DOHH2 (cell line): Measurements from ENCODE around the gene AGBL1.

Experiments
- H3F3A ChIP-seq: fragments of 200-600 bp; sonication (generic), shearing (Covaris generic); 2 replicates; pipeline ENCODE4 v1.6.0; 2016; ENCODE audit warnings: antibody characterized with exemption, mild to moderate bottlenecking; ENCODE audit not compliant: control insufficient read depth, insufficient read depth
- H3K27ac ChIP-seq: fragments of 200-600 bp; sonication (generic); 2 replicates; pipeline ENCODE4 v1.5.1; 2014; ENCODE audit warnings: low read depth, mild to moderate bottlenecking, low read length, moderate library complexity
- H3K27me3 ChIP-seq: fragments of 200-600 bp; sonication (generic); 2 replicates; pipeline ENCODE4 v1.6.1; 2014; ENCODE audit warnings: mild to moderate bottlenecking, low read length, mixed read lengths; ENCODE audit not compliant: control insufficient read depth
- H3K36me3 ChIP-seq: fragments of 200-600 bp; sonication (generic); 2 replicates; pipeline ENCODE4 v1.6.1; 2014; ENCODE audit warnings: mild to moderate bottlenecking, low read length, moderate library complexity, mixed read lengths; ENCODE audit not compliant: control insufficient read depth
- H3K4me1 ChIP-seq: fragments of 200-600 bp; sonication (generic); 2 replicates; pipeline ENCODE4 v1.6.1; 2014; ENCODE audit warnings: mild to moderate bottlenecking, low read length, mixed read lengths; ENCODE audit not compliant: control insufficient read depth
- H3K4me2 ChIP-seq: fragments of 200-600 bp; sonication (generic); 2 replicates; pipeline ENCODE4 v1.6.0; 2014; ENCODE audit warnings: mild to moderate bottlenecking, low read length, moderate library complexity
- H3K4me3 ChIP-seq: fragments of 200-600 bp; sonication (generic); 2 replicates; pipeline ENCODE4 v1.5.1; 2014; ENCODE audit warnings: mild to moderate bottlenecking, low read length, mixed read lengths
- H3K79me2 ChIP-seq: fragments of 200-600 bp; sonication (generic); 2 replicates; pipeline ENCODE4 v1.6.1; 2014; ENCODE audit warnings: mild to moderate bottlenecking, low read length, mixed read lengths; ENCODE audit not compliant: control insufficient read depth
- H3K9me2 ChIP-seq: fragments of 200-600 bp; sonication (generic); replicated peaks from 2 replicates; pipeline ENCODE4 v1.6.1; 2014; ENCODE audit warnings: mild to moderate bottlenecking, low read length, mixed read lengths; ENCODE audit not compliant: control insufficient read depth
- H3K9me3 ChIP-seq: fragments of 200-600 bp; sonication (generic); 2 replicates; pipeline ENCODE4 v1.6.1; 2014; ENCODE audit warnings: antibody characterized with exemption, low read length, mixed read lengths; ENCODE audit not compliant: control insufficient read depth, insufficient read depth
- H4K20me1 ChIP-seq: fragments of 200-600 bp; sonication (generic); 2 replicates; pipeline ENCODE4 v1.6.0; 2014; ENCODE audit warnings: low read depth, mild to moderate bottlenecking, antibody characterized with exemption, low read length, moderate library complexity; ENCODE audit not compliant: control insufficient read depth, insufficient read depth
- EZH2phosphoT487 ChIP-seq: fragments of 200-600 bp; sonication (generic); IDR thresholded peaks from 2 replicates; pipeline ENCODE4 v1.6.1; 2017; ENCODE audit warnings: borderline replicate concordance, mild to moderate bottlenecking, antibody characterized with exemption, low read length, moderate library complexity, mixed read lengths
- TF ChIP-seq, protein P1 (sequence below): fragments of 200-600 bp; sonication (generic); IDR thresholded peaks from one replicate; pipeline ENCODE4 v1.5.1; 2014; ENCODE audit warnings: antibody characterized with exemption, mild to moderate bottlenecking, low read depth, low read length; ENCODE audit not compliant: poor library complexity, severe bottlenecking

The AGBL1 gene

DNA sequence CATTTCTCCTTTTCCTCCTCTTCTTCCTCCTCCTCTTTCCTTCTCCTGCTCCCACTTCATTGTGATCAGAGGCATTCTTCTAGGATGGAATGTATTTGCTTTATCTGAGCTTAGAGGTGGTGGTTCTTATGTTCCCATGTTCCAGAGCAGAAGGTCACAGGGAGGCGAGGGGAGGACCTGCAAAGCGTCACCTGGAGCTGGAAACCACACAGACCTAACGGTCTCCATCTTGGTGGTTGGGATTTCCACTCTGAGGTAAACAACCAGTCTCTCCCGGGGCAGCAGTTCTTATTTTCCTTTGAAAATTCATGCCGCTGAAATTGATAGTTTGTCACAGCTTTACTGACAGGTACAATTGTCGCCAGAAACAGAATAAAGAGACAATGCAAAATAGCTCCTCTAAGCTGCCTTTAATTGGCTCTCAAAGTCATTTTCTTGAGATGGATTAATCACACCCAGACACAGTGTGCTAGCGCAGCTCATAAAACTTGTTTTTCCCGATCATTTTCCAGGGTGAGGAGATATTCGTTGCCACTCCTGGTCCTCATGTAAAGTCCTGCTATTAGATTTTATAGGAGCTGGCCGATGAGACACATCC lies 16.9 kb upstream of the AGBL1 start:
- no peaks in the 10 kb centered on the region for H4K20me1 ChIP-seq
- no peaks in the 10 kb centered on the region for H3K9me3 ChIP-seq
- no peaks in the 10 kb centered on the region for H3K9me2 ChIP-seq
- H3F3A ChIP-seq: no peaks in the 10 kb centered on the region
- no peaks in the 10 kb centered on the region for H3K36me3 ChIP-seq
- no peak overlapping the region for H3K4me3 ChIP-seq
- H3K79me2 ChIP-seq: no peaks in the 10 kb centered on the region
- H3K4me1 ChIP-seq: no peaks in the 10 kb centered on the region
- no peak for TF ChIP-seq EZH2phosphoT487
- TF ChIP-seq, protein P1, sequence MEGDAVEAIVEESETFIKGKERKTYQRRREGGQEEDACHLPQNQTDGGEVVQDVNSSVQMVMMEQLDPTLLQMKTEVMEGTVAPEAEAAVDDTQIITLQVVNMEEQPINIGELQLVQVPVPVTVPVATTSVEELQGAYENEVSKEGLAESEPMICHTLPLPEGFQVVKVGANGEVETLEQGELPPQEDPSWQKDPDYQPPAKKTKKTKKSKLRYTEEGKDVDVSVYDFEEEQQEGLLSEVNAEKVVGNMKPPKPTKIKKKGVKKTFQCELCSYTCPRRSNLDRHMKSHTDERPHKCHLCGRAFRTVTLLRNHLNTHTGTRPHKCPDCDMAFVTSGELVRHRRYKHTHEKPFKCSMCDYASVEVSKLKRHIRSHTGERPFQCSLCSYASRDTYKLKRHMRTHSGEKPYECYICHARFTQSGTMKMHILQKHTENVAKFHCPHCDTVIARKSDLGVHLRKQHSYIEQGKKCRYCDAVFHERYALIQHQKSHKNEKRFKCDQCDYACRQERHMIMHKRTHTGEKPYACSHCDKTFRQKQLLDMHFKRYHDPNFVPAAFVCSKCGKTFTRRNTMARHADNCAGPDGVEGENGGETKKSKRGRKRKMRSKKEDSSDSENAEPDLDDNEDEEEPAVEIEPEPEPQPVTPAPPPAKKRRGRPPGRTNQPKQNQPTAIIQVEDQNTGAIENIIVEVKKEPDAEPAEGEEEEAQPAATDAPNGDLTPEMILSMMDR: no peak
- H3K27me3 ChIP-seq: no peaks in the 10 kb centered on the region
- no peak overlapping the region for H3K4me2 ChIP-seq
- H3K27ac ChIP-seq: no peak overlapping the region

DNA sequence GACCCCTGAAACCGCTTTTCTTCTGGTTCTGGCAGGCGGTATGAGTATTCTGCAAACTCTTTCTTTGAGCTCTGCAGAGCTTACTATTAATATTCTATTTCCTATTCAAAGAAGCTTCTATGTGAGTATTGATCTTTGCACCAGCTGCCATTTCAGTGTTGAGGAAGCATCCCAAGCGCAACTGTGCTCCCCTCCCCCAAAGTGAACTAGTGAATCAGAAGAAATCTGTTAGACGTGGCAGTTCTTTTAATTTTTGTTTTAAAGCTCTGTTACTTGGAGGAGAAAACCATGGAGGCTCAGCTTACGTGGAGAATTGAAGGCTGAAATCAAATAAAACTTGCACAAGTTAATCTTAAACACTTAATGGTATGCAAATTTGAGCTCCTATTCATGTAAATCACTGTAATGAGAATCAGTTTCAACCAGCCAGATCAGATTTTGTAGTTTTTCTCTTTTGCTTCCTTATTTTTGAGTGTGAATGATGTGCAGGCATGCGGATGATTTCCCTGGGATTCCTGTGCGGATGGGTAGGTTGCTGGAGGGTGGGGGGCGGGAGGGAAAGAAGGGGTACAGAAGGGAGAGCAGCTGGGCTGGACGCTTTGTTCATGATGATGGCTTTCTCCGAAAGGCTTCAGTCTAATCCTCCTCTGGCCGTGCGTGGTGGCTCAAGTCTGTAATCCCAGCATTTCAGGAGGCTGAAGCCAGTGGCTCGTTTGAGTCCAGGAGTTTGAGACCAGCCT lies 16.1 kb upstream of the AGBL1 start:
- TF ChIP-seq EZH2phosphoT487: no peak
- TF ChIP-seq, protein P1: no peak
- no peaks in the 10 kb centered on the region for H3K36me3 ChIP-seq
- no peaks in the 10 kb centered on the region for H3K9me2 ChIP-seq
- H3K9me3 ChIP-seq: no peaks in the 10 kb centered on the region
- H3K4me1 ChIP-seq: no peaks in the 10 kb centered on the region
- H4K20me1 ChIP-seq: no peaks in the 10 kb centered on the region
- H3K4me2 ChIP-seq: no peak overlapping the region
- no peak overlapping the region for H3K4me3 ChIP-seq
- no peaks in the 10 kb centered on the region for H3F3A ChIP-seq
- no peaks in the 10 kb centered on the region for H3K79me2 ChIP-seq
- no peaks in the 10 kb centered on the region for H3K27me3 ChIP-seq
- no peak overlapping the region for H3K27ac ChIP-seq

DNA sequence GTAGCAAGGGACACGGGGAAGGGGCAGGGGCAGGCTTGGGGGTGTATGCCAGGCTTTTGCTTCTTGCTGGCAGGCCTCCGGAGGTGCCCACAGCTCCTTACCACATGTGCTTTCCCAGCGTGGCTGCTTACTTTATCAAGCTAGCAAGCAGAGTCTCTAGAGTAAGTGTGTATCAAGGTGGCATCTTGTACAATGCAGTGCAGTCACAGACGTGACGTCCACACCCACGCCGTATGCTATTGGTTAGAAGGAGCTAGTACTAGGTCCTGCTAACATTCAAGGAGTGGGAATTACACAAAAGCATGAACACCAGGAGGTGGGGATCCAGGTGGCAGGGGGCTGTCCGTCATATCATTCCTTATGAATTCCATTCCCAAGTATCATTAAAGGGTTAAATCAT lies 15.3 kb upstream of the AGBL1 start:
- no peaks in the 10 kb centered on the region for H3K4me1 ChIP-seq
- H3K79me2 ChIP-seq: no peaks in the 10 kb centered on the region
- no peaks in the 10 kb centered on the region for H3K27me3 ChIP-seq
- TF ChIP-seq EZH2phosphoT487: no peak
- TF ChIP-seq, protein P1: no peak
- no peak overlapping the region for H3K27ac ChIP-seq
- no peak overlapping the region for H3K4me2 ChIP-seq
- no peaks in the 10 kb centered on the region for H3F3A ChIP-seq
- H3K36me3 ChIP-seq: no peaks in the 10 kb centered on the region
- H3K9me3 ChIP-seq: no peaks in the 10 kb centered on the region
- no peaks in the 10 kb centered on the region for H3K9me2 ChIP-seq
- H4K20me1 ChIP-seq: no peaks in the 10 kb centered on the region
- H3K4me3 ChIP-seq: no peak overlapping the region
